ENCODE data around the gene IGSF5. TPM values are rescaled to one million over a fixed set of nuclear protein-coding genes. Genes with fewer than 3 reads are reported as not detected.
A peak's percentile ranks its signal among the peaks of the same experiment; 100 is the strongest.

The IGSF5 gene
- total RNA-seq, 1 experiment from 2014 or later: 1.4 TPM

GRCh38 chr21:39774227-39774626 lies 29.2 kb downstream of the IGSF5 start:
- H3K27me3 ChIP-seq (ENCODE audit: control insufficient read depth, insufficient read depth, low read length): no peaks in the 10 kb centered on the region
- H3K36me3 ChIP-seq (replicated peaks; ENCODE audit: control insufficient read depth, insufficient read depth, low read length): no peaks in the 10 kb centered on the region
- no peak for DNase-seq
- H3K4me3 ChIP-seq (ENCODE audit: insufficient read depth, low read depth, low read length): no peak overlapping the region

DNA sequence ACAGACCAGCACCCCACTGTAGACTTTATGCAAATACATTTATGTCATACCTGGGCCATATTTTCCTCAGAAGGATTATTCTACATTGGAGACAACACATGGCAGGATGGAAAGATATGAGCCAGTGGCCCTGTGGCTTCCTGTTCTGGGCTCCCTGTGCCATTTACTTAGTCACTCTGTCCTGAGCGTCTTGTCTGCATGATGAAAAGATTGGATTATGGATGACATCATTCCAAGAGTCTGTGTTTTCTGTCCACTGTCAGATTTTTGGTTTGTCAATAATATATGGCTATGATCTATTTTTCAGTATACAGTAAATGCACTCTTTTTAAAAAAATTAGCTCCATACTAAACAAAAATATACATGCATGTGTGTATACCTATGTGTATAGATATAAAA lies 30.8 kb downstream of the IGSF5 start:
- H3K36me3 ChIP-seq (replicated peaks; ENCODE audit: control insufficient read depth, insufficient read depth, low read length): no peaks in the 10 kb centered on the region
- DNase-seq: no peak

DNA sequence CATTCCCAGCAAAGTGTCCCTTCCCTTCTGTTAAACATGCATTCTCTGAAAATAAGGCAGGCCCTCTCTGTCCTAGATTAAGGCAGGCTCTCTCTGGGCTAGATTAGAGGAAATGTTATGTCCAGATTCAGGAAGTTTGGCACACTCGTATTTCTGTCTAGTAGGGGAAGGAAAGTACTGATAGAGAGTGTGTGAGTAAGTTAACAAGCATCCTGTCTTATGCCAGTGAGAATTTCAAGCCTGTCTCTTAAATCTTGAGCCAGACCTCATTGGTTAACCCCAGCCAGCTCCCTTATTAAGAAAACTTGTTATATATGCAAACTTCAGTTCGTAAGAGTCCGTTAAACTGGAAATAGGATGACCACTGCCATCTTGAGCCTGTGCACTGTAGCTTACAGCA lies 31.6 kb downstream of the IGSF5 start:
- no peaks in the 10 kb centered on the region for H3K36me3 ChIP-seq (replicated peaks; ENCODE audit: control insufficient read depth, insufficient read depth, low read length)
- H3K27me3 ChIP-seq (ENCODE audit: control insufficient read depth, insufficient read depth, low read length): no peaks in the 10 kb centered on the region
- no peak overlapping the region for H3K4me3 ChIP-seq (ENCODE audit: insufficient read depth, low read depth, low read length)
- DNase-seq: no peak

More for the DNA sequence above, 30.8 kb downstream of the IGSF5 start:
- Histone ChIP-seq H3K4me3 (ENCODE audit: insufficient read depth, low read depth, low read length) (no peak overlapping the region), H3K27me3 (ENCODE audit: control insufficient read depth, insufficient read depth, low read length) (no peaks in the 10 kb centered on the region)

DNA sequence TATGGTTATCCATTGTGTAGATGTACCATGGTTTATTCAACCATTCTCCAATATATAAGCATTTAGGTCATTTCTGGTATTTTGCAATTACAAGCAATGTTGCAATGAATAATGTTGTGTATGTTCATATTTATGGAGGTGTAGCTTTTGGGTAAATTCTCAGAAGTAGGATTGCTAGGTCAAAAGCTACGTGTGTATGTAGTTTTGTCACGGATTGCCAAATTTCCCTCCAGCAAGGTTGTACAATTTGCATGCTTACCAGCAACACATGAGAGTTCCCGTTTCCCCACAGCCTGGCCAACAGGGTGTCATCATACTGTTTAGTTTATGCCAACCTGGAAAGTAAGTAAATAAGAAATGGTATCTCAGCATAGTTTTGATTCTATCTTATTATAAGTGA lies 36.3 kb downstream of the IGSF5 start:
- H3K36me3 ChIP-seq (replicated peaks; ENCODE audit: control insufficient read depth, insufficient read depth, low read length): no peaks in the 10 kb centered on the region

GRCh38 chr21:39788383-39788782 lies 43.4 kb downstream of the IGSF5 start:
- DNase-seq: peak; percentile 77
- H3K4me3 ChIP-seq (ENCODE audit: insufficient read depth, low read depth, low read length): no peak overlapping the region
- H3K36me3 ChIP-seq (replicated peaks; ENCODE audit: control insufficient read depth, insufficient read depth, low read length): no peaks in the 10 kb centered on the region
- no peaks in the 10 kb centered on the region for H3K27me3 ChIP-seq (ENCODE audit: control insufficient read depth, insufficient read depth, low read length)

More for the DNA sequence above, 36.3 kb downstream of the IGSF5 start:
- no peak overlapping the region for H3K4me3 ChIP-seq (ENCODE audit: insufficient read depth, low read depth, low read length)
- DNase-seq: no peak
- H3K27me3 ChIP-seq (ENCODE audit: control insufficient read depth, insufficient read depth, low read length): no peaks in the 10 kb centered on the region

DNA sequence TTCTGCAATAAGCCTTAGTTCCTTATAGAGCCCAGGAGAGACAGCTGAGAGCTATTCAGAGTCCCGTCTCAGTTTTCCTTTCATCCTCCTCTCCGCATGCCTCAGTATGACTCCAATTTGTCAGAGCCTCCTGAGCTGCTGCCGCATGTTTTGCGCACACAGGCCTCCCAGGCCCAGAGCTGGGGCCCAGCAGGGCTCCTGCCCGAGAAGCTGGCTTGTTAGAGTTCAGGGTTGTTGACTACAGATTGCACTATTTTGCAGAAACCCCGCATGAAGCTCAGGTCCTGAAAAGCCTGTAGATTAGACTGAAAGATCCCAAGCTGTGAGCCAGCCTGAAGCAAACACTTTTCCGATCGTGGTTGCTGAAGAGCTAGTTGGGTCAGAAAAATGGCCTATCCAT lies 51.5 kb downstream of the IGSF5 start:
- DNase-seq: peak; percentile 21
- H3K27me3 ChIP-seq (ENCODE audit: control insufficient read depth, insufficient read depth, low read length): no peaks in the 10 kb centered on the region
- H3K4me3 ChIP-seq (ENCODE audit: insufficient read depth, low read depth, low read length): no peak overlapping the region
- H3K36me3 ChIP-seq (replicated peaks; ENCODE audit: control insufficient read depth, insufficient read depth, low read length): no peaks in the 10 kb centered on the region

DNA sequence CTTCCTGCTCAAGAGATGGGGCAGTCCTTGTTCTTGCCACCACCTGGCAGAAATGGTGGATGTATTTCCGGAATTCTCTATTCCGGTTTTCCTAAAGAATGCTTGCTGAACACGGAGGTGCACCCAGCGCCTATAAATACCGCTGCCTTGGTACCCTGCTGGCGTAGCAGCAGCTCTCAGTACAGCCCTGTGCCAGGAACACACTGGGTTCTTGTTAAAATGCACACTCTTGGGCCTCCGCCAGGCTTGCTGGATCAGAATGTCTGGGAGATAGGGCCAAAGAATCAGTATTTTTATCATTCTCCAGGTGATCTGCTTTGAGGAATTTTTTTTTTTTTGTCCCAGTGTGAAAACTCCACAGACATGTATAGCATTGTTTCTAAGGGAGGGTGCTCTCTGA lies 54.2 kb downstream of the IGSF5 start:
- H3K4me3 ChIP-seq (ENCODE audit: insufficient read depth, low read depth, low read length): no peak overlapping the region
- DNase-seq: no peak
- H3K27me3 ChIP-seq (ENCODE audit: control insufficient read depth, insufficient read depth, low read length): no peaks in the 10 kb centered on the region
- no peaks in the 10 kb centered on the region for H3K36me3 ChIP-seq (replicated peaks; ENCODE audit: control insufficient read depth, insufficient read depth, low read length)

GRCh38 chr21:39800311-39800710 lies 55.3 kb downstream of the IGSF5 start:
- Histone ChIP-seq H3K27me3 (ENCODE audit: control insufficient read depth, insufficient read depth, low read length) (no peaks in the 10 kb centered on the region), H3K36me3 (replicated peaks; ENCODE audit: control insufficient read depth, insufficient read depth, low read length) (no peaks in the 10 kb centered on the region), H3K4me3 (ENCODE audit: insufficient read depth, low read depth, low read length) (no peak overlapping the region)
- DNase-seq: no peak

- Histone ChIP-seq H3K36me3 (replicated peaks; ENCODE audit: control insufficient read depth, insufficient read depth, low read length) (no peaks in the 10 kb centered on the region), H3K27me3 (ENCODE audit: control insufficient read depth, insufficient read depth, low read length) (no peaks in the 10 kb centered on the region), H3K4me3 (ENCODE audit: insufficient read depth, low read depth, low read length) (no peak overlapping the region)
- no peak for DNase-seq
Observed at GRCh38 chr21:39802217-39802616, 57.2 kb downstream of the IGSF5 start.

DNA sequence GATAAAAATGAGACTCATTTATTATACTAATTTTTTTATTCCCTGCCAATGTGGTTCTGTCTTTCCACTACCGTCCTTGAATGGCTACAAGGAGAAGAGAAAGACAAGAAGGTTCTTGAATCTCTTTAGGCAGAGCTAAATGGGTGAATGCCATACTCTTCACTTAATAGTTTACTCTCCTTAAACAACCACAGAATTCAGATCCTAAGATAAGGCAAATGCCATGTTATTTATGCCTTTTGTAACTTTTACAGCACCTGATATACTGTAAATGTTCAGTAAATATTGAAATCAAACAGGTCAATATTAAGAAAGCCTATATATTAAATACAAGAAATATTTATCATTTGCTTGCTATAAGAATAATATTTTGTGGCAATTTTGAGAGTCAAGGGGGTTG lies 58.4 kb downstream of the IGSF5 start:
- Histone ChIP-seq H3K4me3 (ENCODE audit: insufficient read depth, low read depth, low read length) (no peak overlapping the region), H3K36me3 (replicated peaks; ENCODE audit: control insufficient read depth, insufficient read depth, low read length) (no peaks in the 10 kb centered on the region), H3K27me3 (ENCODE audit: control insufficient read depth, insufficient read depth, low read length) (no peaks in the 10 kb centered on the region)
- no peak for DNase-seq

DNA sequence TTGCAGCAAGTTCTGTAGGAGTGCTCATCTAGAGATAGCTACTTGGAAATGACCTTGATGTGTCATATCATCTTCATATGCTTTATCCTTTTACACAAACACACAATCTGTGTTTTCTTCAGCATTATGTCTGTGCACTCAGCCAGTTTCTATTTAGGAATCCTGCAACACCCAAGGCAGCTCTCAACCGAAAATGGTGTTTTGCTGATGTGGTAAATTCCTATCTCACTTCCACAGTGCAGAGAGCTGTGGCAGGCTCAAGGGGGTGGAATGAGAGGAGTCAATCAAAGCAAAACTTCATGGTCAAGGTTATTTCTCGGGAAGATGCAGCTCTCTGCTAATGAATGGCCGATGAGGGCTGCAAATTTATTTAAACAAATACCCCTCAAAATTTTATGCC lies 59.3 kb downstream of the IGSF5 start:
- Histone ChIP-seq H3K4me3 (ENCODE audit: insufficient read depth, low read depth, low read length) (no peak overlapping the region), H3K36me3 (replicated peaks; ENCODE audit: control insufficient read depth, insufficient read depth, low read length) (no peaks in the 10 kb centered on the region), H3K27me3 (ENCODE audit: control insufficient read depth, insufficient read depth, low read length) (no peaks in the 10 kb centered on the region)
- DNase-seq: no peak

DNA sequence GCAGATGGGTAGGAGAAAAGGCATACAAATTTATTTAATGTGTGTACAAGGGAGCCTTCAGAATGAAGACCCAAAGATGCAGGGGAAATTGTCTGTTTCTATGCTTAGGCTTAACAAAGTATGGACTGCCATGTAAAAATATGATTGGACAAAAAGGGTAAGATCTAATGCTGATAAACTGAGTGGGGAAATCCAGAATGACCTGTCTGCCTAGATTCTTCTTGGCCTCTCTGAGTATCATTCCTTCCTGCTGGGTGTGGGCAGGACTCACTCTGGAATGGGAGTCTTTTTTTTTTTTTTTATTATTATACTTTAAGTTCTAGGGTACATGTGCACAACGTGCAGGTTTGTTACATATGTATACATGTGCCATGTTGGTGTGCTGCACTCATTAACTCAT lies 61.0 kb downstream of the IGSF5 start:
- Histone ChIP-seq H3K36me3 (replicated peaks; ENCODE audit: control insufficient read depth, insufficient read depth, low read length) (no peaks in the 10 kb centered on the region), H3K27me3 (ENCODE audit: control insufficient read depth, insufficient read depth, low read length) (no peaks in the 10 kb centered on the region), H3K4me3 (ENCODE audit: insufficient read depth, low read depth, low read length) (no peak overlapping the region)
- DNase-seq: no peak

- Histone ChIP-seq H3K27me3 (ENCODE audit: control insufficient read depth, insufficient read depth, low read length) (no peaks in the 10 kb centered on the region), H3K4me3 (ENCODE audit: insufficient read depth, low read depth, low read length) (no peak overlapping the region), H3K36me3 (replicated peaks; ENCODE audit: control insufficient read depth, insufficient read depth, low read length) (no peaks in the 10 kb centered on the region)
- DNase-seq: no peak
Observed at GRCh38 chr21:39807738-39808137, 62.8 kb downstream of the IGSF5 start.

DNA sequence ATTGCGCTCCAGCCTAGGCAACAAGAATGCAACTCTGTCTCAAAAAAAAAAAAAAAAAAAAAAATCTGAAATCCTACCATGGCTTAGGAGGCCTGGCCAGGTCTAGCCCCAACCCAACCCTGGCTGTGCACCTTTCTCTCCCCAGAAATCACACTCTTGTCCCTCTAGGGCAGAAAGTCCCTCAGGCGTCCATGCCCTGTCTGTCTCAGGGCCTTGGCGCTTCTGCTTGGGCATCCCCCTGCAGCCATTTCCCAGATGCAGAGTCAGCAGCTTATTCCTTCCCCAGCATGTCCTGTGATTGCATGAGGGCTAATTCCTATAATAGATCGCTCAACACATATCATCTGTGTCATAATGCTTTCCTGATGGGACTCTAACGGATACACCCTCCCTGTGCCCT lies 65.0 kb downstream of the IGSF5 start:
- no peak overlapping the region for H3K4me3 ChIP-seq (ENCODE audit: insufficient read depth, low read depth, low read length)

GRCh38 chr21:39812983-39813382 lies 68.0 kb downstream of the IGSF5 start:
- no peak for DNase-seq
- Histone ChIP-seq H3K36me3 (replicated peaks; ENCODE audit: control insufficient read depth, insufficient read depth, low read length) (no peaks in the 10 kb centered on the region), H3K27me3 (ENCODE audit: control insufficient read depth, insufficient read depth, low read length) (no peaks in the 10 kb centered on the region), H3K4me3 (ENCODE audit: insufficient read depth, low read depth, low read length) (no peak overlapping the region)

More for the DNA sequence above, 65.0 kb downstream of the IGSF5 start:
- Histone ChIP-seq H3K36me3 (replicated peaks; ENCODE audit: control insufficient read depth, insufficient read depth, low read length) (no peaks in the 10 kb centered on the region), H3K27me3 (ENCODE audit: control insufficient read depth, insufficient read depth, low read length) (no peaks in the 10 kb centered on the region)
- DNase-seq: no peak

DNA sequence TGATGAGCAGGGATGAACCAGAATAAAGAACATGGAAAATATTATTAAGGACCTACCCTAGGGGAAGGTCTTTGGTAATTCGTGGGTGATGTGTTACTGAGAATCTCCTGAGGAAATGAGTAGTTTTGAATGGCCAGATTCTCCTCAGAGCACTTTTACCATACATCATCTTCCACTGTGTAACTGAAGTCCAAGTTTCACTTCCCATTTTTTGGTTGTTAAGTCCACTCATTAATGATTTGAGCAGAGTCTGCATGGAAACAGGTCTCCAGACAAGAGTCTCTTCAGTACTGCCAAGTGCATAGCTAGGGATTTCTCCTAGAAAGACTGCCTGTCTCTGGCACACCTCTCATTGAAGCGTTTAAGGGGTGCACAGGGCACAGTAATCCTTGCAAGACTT lies 73.6 kb downstream of the IGSF5 start:
- Histone ChIP-seq H3K36me3 (replicated peaks; ENCODE audit: control insufficient read depth, insufficient read depth, low read length) (no peaks in the 10 kb centered on the region), H3K4me3 (ENCODE audit: insufficient read depth, low read depth, low read length) (no peak overlapping the region), H3K27me3 (ENCODE audit: control insufficient read depth, insufficient read depth, low read length) (no peaks in the 10 kb centered on the region)
- no peak for DNase-seq

All from H7 (cell line).